ENCODE data around the gene PJA1. TPM values are rescaled to one million over a fixed set of nuclear protein-coding genes. Genes with fewer than 3 reads are reported as not detected.

The PJA1 gene
- total RNA-seq, 1 donor from 2014 or later: 29.7 TPM

- Mint-ChIP-seq H3K9me3 (ENCODE audit: unreplicated experiment) (peaks cover 8% of the 10 kb centered on the region), H3K36me3 (ENCODE audit: unreplicated experiment) (no peaks in the 10 kb centered on the region), H3K4me3 (ENCODE audit: unreplicated experiment) (no peak overlapping the region), H3K4me1 (ENCODE audit: unreplicated experiment) (no peaks in the 10 kb centered on the region), H3K27ac (ENCODE audit: unreplicated experiment) (no peak overlapping the region), H3K27me3 (ENCODE audit: unreplicated experiment) (peaks cover 15% of the 10 kb centered on the region)
- peak; percentile 13 for DNase-seq (ENCODE audit: extremely low spot score, unreplicated experiment)
- TF ChIP-seq CTCF (IDR thresholded peaks at IDR 0.05): no peak
Observed at GRCh38 chrX:69176053-69176452, 10.8 kb upstream of the PJA1 start.

GRCh38 chrX:69173906-69174305 is 8.7 kb upstream of the PJA1 start:
- no peak for TF ChIP-seq CTCF (IDR thresholded peaks at IDR 0.05)
- Mint-ChIP-seq H3K27me3 (ENCODE audit: unreplicated experiment) (peaks cover 9% of the 10 kb centered on the region), H3K4me1 (ENCODE audit: unreplicated experiment) (no peaks in the 10 kb centered on the region), H3K36me3 (ENCODE audit: unreplicated experiment) (no peaks in the 10 kb centered on the region), H3K27ac (ENCODE audit: unreplicated experiment) (no peak overlapping the region), H3K9me3 (ENCODE audit: unreplicated experiment) (peaks cover 24% of the 10 kb centered on the region), H3K4me3 (ENCODE audit: unreplicated experiment) (no peak overlapping the region)
- DNase-seq (ENCODE audit: extremely low spot score, unreplicated experiment): peak; percentile 75

GRCh38 chrX:69172937-69173336 is 7.7 kb upstream of the PJA1 start:
- Mint-ChIP-seq H3K4me3 (ENCODE audit: unreplicated experiment) (no peak overlapping the region), H3K27me3 (ENCODE audit: unreplicated experiment) (peaks cover 9% of the 10 kb centered on the region), H3K9me3 (ENCODE audit: unreplicated experiment) (peaks cover 24% of the 10 kb centered on the region), H3K4me1 (ENCODE audit: unreplicated experiment) (no peaks in the 10 kb centered on the region), H3K27ac (ENCODE audit: unreplicated experiment) (no peak overlapping the region), H3K36me3 (ENCODE audit: unreplicated experiment) (no peaks in the 10 kb centered on the region)
- DNase-seq (ENCODE audit: extremely low spot score, unreplicated experiment): no peak
- TF ChIP-seq CTCF (IDR thresholded peaks at IDR 0.05): no peak

GRCh38 chrX:69170319-69170718 is 5.1 kb upstream of the PJA1 start:
- Mint-ChIP-seq H3K9me3 (ENCODE audit: unreplicated experiment) (peaks cover 15% of the 10 kb centered on the region), H3K4me3 (ENCODE audit: unreplicated experiment) (no peak overlapping the region), H3K27ac (ENCODE audit: unreplicated experiment) (no peak overlapping the region), H3K27me3 (ENCODE audit: unreplicated experiment) (peaks cover 7% of the 10 kb centered on the region), H3K36me3 (ENCODE audit: unreplicated experiment) (no peaks in the 10 kb centered on the region), H3K4me1 (ENCODE audit: unreplicated experiment) (no peaks in the 10 kb centered on the region)
- no peak for DNase-seq (ENCODE audit: extremely low spot score, unreplicated experiment)
- no peak for TF ChIP-seq CTCF (IDR thresholded peaks at IDR 0.05)

- peak; percentile 77 for DNase-seq (ENCODE audit: extremely low spot score, unreplicated experiment)
- peak overlapping the region; percentile 83 for H3K4me3 Mint-ChIP-seq (ENCODE audit: unreplicated experiment)
- H3K9me3 Mint-ChIP-seq (ENCODE audit: unreplicated experiment): peaks cover 7% of the 10 kb centered on the region
- peaks cover 14% of the 10 kb centered on the region for H3K36me3 Mint-ChIP-seq (ENCODE audit: unreplicated experiment)
- TF ChIP-seq CTCF (IDR thresholded peaks at IDR 0.05): no peak
- peaks cover 2% of the 10 kb centered on the region for H3K27me3 Mint-ChIP-seq (ENCODE audit: unreplicated experiment)
- H3K4me1 Mint-ChIP-seq (ENCODE audit: unreplicated experiment): peaks cover 13% of the 10 kb centered on the region
- peak overlapping the region; percentile 20 for H3K27ac Mint-ChIP-seq (ENCODE audit: unreplicated experiment)
Observed at GRCh38 chrX:69163936-69164741, 1.1 kb downstream of the PJA1 start.

Measured in osteocyte (in vitro differentiated cells).